Measurements from ENCODE around the gene CFTR.
"Not testable (repeated sequence)": the region's sequence is repeated elsewhere in the genome, so short reads cannot be mapped to it uniquely, and the experiment has no call there.

The CFTR gene

DNA sequence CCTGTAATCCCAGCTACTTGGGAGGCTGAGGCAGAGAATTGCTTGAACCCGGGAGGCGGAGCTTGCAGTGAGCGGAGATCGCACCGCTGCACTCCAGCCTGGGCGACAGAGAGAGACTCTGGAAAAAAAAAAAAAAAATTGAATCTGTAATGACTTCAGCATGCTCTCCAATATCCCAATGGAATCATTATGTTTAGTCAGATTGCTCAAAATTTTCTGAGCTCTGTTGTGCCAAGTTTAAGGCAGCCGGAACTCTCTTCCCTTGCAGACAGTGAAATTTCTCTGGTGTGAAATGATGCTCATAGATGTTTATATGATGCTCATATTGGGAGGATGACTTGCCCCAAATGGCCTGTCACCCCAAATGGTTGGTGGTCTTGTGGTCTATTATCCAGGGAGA, 212.5 kb downstream of the CFTR start:
- DNase-seq = no peak

GRCh38 chr7:117698018-117698417, 218.2 kb downstream of the CFTR start:
- DNase-seq = no peak

DNA sequence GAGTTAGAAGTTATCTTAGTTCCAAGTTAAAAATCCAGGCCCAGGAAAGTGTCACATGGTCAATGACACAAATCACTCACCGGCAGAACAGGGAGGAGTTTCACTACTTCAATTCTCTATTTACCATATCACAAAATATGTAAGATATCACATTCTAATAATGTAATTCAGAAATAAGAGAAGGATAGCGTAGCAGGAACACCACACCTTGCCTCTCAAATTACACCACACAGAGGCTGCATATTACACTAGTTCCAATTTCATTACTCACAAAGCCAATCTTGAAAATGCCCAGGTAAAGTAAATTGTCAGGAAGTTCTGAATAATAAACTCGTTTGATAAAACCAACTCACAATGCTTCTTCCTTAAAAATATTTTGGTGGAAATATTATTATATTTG, 224.2 kb downstream of the CFTR start:
- no peak for DNase-seq

- no peak for DNase-seq
Measured at GRCh38 chr7:117705630-117706029, 225.8 kb downstream of the CFTR start.

GRCh38 chr7:117706210-117706609, 226.4 kb downstream of the CFTR start:
- DNase-seq = no peak

GRCh38 chr7:117707080-117707479, 227.3 kb downstream of the CFTR start:
- DNase-seq = no peak

DNA sequence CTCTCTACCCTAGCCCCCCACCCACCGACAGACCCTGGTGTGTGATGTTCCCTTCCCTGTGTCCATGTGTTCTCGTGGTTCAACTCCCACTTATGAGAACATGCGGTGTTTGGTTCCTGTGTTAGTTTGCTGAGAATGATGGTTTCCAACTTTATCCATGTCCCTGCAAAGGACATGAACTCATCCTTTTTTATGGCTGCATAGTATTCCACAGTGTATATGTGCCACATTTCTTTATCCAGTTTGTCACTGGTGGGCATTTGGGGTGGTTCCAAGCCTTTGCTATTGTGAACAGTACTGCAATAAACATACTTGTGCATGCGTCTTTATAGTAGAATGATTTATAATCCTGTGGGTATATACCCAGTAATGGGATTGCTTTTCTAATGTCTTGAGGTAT, 228.3 kb downstream of the CFTR start:
- not testable (repeated sequence) for DNase-seq

DNA sequence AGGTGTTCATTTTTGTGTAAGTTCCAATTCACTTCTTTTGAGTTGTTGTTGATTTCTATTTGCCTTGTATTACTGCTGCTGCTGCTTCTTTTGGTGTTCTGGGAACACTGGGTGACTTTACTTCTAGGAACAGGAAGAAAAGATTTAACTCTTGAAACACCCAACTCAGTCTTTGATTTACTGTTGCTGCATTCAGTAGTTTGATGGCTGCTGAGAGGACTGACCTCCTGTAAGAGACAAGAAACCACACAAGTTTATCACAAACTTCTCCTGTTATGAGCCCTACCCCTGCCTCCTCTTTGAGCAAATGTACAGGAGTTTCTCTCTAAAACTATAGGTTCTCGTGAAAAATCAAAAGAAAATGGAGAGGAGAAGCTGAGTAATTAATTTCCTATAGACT, 231.7 kb downstream of the CFTR start:
- DNase-seq = no peak

- DNase-seq = peak; percentile 76
Measured at GRCh38 chr7:117715784-117716445, 236.1 kb downstream of the CFTR start.

DNA sequence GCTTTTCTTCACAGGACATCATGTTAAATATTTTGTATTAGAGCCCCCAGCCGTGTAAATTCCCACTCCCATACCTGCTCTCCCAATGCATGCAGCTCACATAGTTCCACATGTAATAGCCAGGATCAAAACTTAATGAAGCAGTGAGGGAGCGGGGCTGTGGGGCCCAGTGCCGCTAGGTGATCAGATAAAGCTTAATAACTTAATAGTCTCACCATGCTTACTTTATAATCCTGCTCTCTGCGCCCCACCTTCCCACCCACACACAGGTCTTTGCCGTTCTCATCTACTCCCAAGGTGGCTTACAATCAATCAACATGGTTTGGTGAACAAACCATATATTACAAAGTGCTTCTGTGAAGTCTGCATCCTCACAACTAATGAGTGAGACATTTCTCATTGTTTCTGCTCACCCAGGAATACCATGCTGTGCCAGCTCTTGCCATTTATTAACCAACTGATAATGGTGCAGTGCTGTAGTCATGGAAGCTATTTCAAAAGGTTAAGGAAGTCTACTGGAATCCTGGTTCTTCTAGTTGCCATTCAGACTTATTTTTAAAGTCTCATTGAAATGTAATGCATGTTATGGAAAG, 237.0 kb downstream of the CFTR start:
- DNase-seq = no peak

DNA sequence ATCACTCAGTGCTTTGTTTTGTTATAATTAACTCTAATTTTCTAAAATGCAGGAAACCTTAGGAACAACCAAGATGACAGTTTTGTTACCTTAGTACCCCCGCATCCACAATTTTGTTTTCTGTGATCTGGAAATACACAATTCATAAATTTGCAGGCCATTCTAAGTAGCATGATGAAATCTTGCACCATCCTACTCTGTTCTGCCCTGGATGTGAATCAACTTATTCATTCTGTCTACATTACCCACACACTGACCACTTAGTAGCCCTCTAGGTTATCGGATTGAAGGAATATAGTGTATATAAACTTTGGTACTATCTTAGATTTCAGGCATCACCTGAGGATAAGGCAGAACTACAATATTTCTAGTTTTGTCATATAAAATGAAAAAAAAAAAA, 237.5 kb downstream of the CFTR start:
- DNase-seq = no peak
